Brain pericyte (primary cell): ENCODE results near the gene ENPP6.
"Not testable (repeated sequence)": the region's sequence is repeated elsewhere in the genome, so short reads cannot be mapped to it uniquely, and the experiment has no call there.

ENCODE experiments used
- DNase-seq: peaks from one replicate; pipeline ENCODE4 v3.0.0-alpha.2; 2012; ENCODE audit warnings: low read depth, low spot score

Gene ENPP6

GRCh38 chr4:184235526-184235925, 17.9 kb upstream of the ENPP6 start:
- DNase-seq, result no peak

GRCh38 chr4:184234155-184234554, 16.5 kb upstream of the ENPP6 start:
- no peak for DNase-seq

GRCh38 chr4:184232975-184233374, 15.3 kb upstream of the ENPP6 start:
- DNase-seq, result no peak

- no peak for DNase-seq
Observed at GRCh38 chr4:184232202-184232601, 14.5 kb upstream of the ENPP6 start.

- no peak for DNase-seq
Observed at GRCh38 chr4:184231573-184231972, 13.9 kb upstream of the ENPP6 start.

- DNase-seq, result no peak
Observed at GRCh38 chr4:184228056-184228705, 10.5 kb upstream of the ENPP6 start.

GRCh38 chr4:184216515-184216914, 1.2 kb downstream of the ENPP6 start:
- no peak for DNase-seq

GRCh38 chr4:184215709-184216328, 1.9 kb downstream of the ENPP6 start:
- DNase-seq, result no peak

GRCh38 chr4:184214931-184215330, 2.7 kb downstream of the ENPP6 start:
- no peak for DNase-seq

- not testable (repeated sequence) for DNase-seq
Observed at GRCh38 chr4:184207734-184208607, 9.7 kb downstream of the ENPP6 start.

GRCh38 chr4:184205243-184205642, 12.4 kb downstream of the ENPP6 start:
- no peak for DNase-seq

GRCh38 chr4:184203300-184203699, 14.4 kb downstream of the ENPP6 start:
- no peak for DNase-seq

GRCh38 chr4:184201179-184201578, 16.5 kb downstream of the ENPP6 start:
- DNase-seq, result no peak

- DNase-seq, result no peak
Observed at GRCh38 chr4:184200296-184200695, 17.4 kb downstream of the ENPP6 start.

GRCh38 chr4:184199780-184200179, 17.9 kb downstream of the ENPP6 start:
- no peak for DNase-seq

GRCh38 chr4:184198190-184198589, 19.5 kb downstream of the ENPP6 start:
- DNase-seq, result no peak

GRCh38 chr4:184197536-184198082, 20.1 kb downstream of the ENPP6 start:
- no peak for DNase-seq

GRCh38 chr4:184196730-184197385, 20.8 kb downstream of the ENPP6 start:
- no peak for DNase-seq

GRCh38 chr4:184193556-184194525, 23.8 kb downstream of the ENPP6 start:
- no peak for DNase-seq

- no peak for DNase-seq
Observed at GRCh38 chr4:184192933-184193332, 24.7 kb downstream of the ENPP6 start.

GRCh38 chr4:184191267-184191666, 26.4 kb downstream of the ENPP6 start:
- DNase-seq, result no peak
